Liver (tissue), 3 donors: ENCODE data around the gene LRCH3.

Experiments
- CTCF ChIP-seq: fragments of 150-350 bp; IDR thresholded peaks from 2 replicates; pipeline ENCODE4 v1.5.1; 2017; ENCODE audit warnings: improper control_type of control experiment, low read depth, low read length; ENCODE audit not compliant: missing input control
- FOXA1 ChIP-seq: IDR thresholded peaks from 2 replicates; pipeline ENCODE4 v1.6.1; 2016; ENCODE audit warnings: antibody characterized with exemption
- JUND ChIP-seq, 2 donors: IDR thresholded peaks; 2 replicates each; pipeline ENCODE4 v1.6.1; 2016; ENCODE audit warnings: antibody characterized with exemption in 2 of 2
- RAD21 ChIP-seq, 2 donors: IDR thresholded peaks; 2 replicates each; pipeline ENCODE4 v1.6.1; 2016; ENCODE audit warnings: antibody characterized with exemption in 2 of 2, mild to moderate bottlenecking in 2 of 2
- SP1 ChIP-seq: IDR thresholded peaks from 2 replicates; pipeline ENCODE4 v1.6.1; 2018; ENCODE audit warnings: antibody characterized with exemption, mild to moderate bottlenecking
- YY1 ChIP-seq: IDR thresholded peaks from 2 replicates; pipeline ENCODE4 v1.6.1; 2016; ENCODE audit warnings: antibody characterized with exemption, mild to moderate bottlenecking
- ZBTB33 ChIP-seq: IDR thresholded peaks from 2 replicates; pipeline ENCODE4 v1.6.1; 2016; ENCODE audit warnings: antibody characterized with exemption
- donor health status: healthy.
- donor health status: healthy.

GRCh38 chr3:197880491-197881269, 89.6 kb downstream of the LRCH3 start:
- no peak for TF ChIP-seq CTCF
- no peak for TF ChIP-seq RAD21 (IDR thresholded peaks at IDR 0.05)
- no peak for TF ChIP-seq JUND (IDR thresholded peaks at IDR 0.05)
- TF ChIP-seq FOXA1, result no peak
- TF ChIP-seq YY1, result no peak
- no peak for TF ChIP-seq ZBTB33
- no peak for TF ChIP-seq SP1
